ENCODE results near the gene SSUH2. TPM values are rescaled to one million over a fixed set of nuclear protein-coding genes. Genes with fewer than 3 reads are reported as not detected.
A peak's percentile ranks its signal among the peaks of the same experiment; 100 is the strongest.
"Not testable (repeated sequence)": the region's sequence is repeated elsewhere in the genome, so short reads cannot be mapped to it uniquely, and the experiment has no call there.

Gene SSUH2
- 1 to 10 TPM; 3.9 to 4.5 (median 4.1) TPM for polyA plus RNA-seq (ENCODE audit: insufficient read length in 4 of 4)

GRCh38 chr3:8644748-8645390, at the start of gene SSUH2:
Gene SSUH2 (minus strand): TSS chr3:8644798. CDS start chr3:8644758, 40 bp downstream.
- DNase-seq (ENCODE audit: low read depth in 4 of 4, low spot score in 3 of 4) = no peak

GRCh38 chr3:8691295-8691694, 46.7 kb upstream of the SSUH2 start:
- DNase-seq (ENCODE audit: low read depth in 4 of 4, low spot score in 3 of 4) = not testable (repeated sequence)

- not testable (repeated sequence) for DNase-seq (ENCODE audit: low read depth in 4 of 4, low spot score in 3 of 4)
Measured at GRCh38 chr3:8684992-8685391, 40.4 kb upstream of the SSUH2 start.

- DNase-seq (ENCODE audit: low read depth in 4 of 4, low spot score in 3 of 4) = not testable (repeated sequence)
Measured at GRCh38 chr3:8682850-8683574, 38.4 kb upstream of the SSUH2 start.

- DNase-seq (ENCODE audit: low read depth in 4 of 4, low spot score in 3 of 4) = not testable (repeated sequence)
Measured at GRCh38 chr3:8681881-8682538, 37.4 kb upstream of the SSUH2 start.

GRCh38 chr3:8681349-8681748, 36.8 kb upstream of the SSUH2 start:
- no peak for DNase-seq (ENCODE audit: low read depth in 4 of 4, low spot score in 3 of 4)

GRCh38 chr3:8679817-8680553, 35.4 kb upstream of the SSUH2 start:
- not testable (repeated sequence) for DNase-seq (ENCODE audit: low read depth in 4 of 4, low spot score in 3 of 4)

- no peak for DNase-seq (ENCODE audit: low read depth in 4 of 4, low spot score in 3 of 4)
Measured at GRCh38 chr3:8678751-8679150, 34.2 kb upstream of the SSUH2 start.

GRCh38 chr3:8677258-8677657, 32.7 kb upstream of the SSUH2 start:
- not testable (repeated sequence) for DNase-seq (ENCODE audit: low read depth in 4 of 4, low spot score in 3 of 4)

- DNase-seq (ENCODE audit: low read depth in 4 of 4, low spot score in 3 of 4) = not testable (repeated sequence)
Measured at GRCh38 chr3:8675591-8675990, 31.0 kb upstream of the SSUH2 start.

- DNase-seq (ENCODE audit: low read depth in 4 of 4, low spot score in 3 of 4) = no peak
Measured at GRCh38 chr3:8673083-8673737, 28.6 kb upstream of the SSUH2 start.

GRCh38 chr3:8669019-8669418, 24.4 kb upstream of the SSUH2 start:
- DNase-seq (ENCODE audit: low read depth in 4 of 4, low spot score in 3 of 4) = no peak

- no peak for DNase-seq (ENCODE audit: low read depth in 4 of 4, low spot score in 3 of 4)
Measured at GRCh38 chr3:8668216-8668615, 23.6 kb upstream of the SSUH2 start.

- DNase-seq (ENCODE audit: low read depth in 4 of 4, low spot score in 3 of 4) = no peak
Measured at GRCh38 chr3:8667463-8668091, 23.0 kb upstream of the SSUH2 start.

GRCh38 chr3:8665407-8665896, 20.9 kb upstream of the SSUH2 start:
- DNase-seq (ENCODE audit: low read depth in 4 of 4, low spot score in 3 of 4) = no peak

GRCh38 chr3:8663177-8664061, 18.8 kb upstream of the SSUH2 start:
- DNase-seq (ENCODE audit: low read depth in 4 of 4, low spot score in 3 of 4) = peak in 2 of 4 donors; percentile 47 to 51

- no peak for DNase-seq (ENCODE audit: low read depth in 4 of 4, low spot score in 3 of 4)
Measured at GRCh38 chr3:8662594-8662993, 18.0 kb upstream of the SSUH2 start.

Data from right renal pelvis (tissue), 4 donors.